HepG2 (cell line): ENCODE measurements around the gene EPM2A. TPM values are rescaled to one million over a fixed set of nuclear protein-coding genes. Genes with fewer than 3 reads are reported as not detected.
A peak's percentile ranks its signal among the peaks of the same experiment; 100 is the strongest.

ENCODE experiments used
- ATAC-seq: fragments of 200-7000 bp; cut with Tn5 transposase; 3 replicates; pipeline ENCODE4 v1.9.1; 2020; ENCODE audit warnings: mild to moderate bottlenecking, moderate library complexity
- BruUV-seq: library from RNA; stranded (reverse); fragments of 400-500 nt; replicated peaks from 2 replicates; lab custom pipeline; 2021; lab: Mats Ljungman, UMichigan
- CTCF ChIA-PET: fragments of 300-600 bp; formaldehyde crosslinking; extraction: SDS; loops from one replicate; lab custom pipeline; 2021; ENCODE audit warnings: low total read pairs, inconsistent platforms, low intra/inter-chr PET ratio; lab: Yijun Ruan, JAX
- POLR2A ChIA-PET: fragments of 350-600 bp; sonication (Branson Sonifier 250); formaldehyde crosslinking; loops from one replicate; lab custom pipeline; 2020; ENCODE audit warnings: antibody characterized with exemption, inconsistent platforms; lab: Yijun Ruan, JAX
- DNase-seq: peaks from one replicate; pipeline ENCODE4 v3.0.0-alpha.2; 2015; ENCODE audit warnings: low spot score
- FAIRE-seq: peaks from 3 replicates; lab custom pipeline; 2011; peaks lifted over from hg19 to GRCh38; lab: Jason Lieb, UNC
- H2AFZ ChIP-seq: one replicate; pipeline ENCODE4 v1.6.1; 2011; ENCODE audit warnings: low read length, inconsistent platforms
- H3K27ac ChIP-seq: fragments of 300-600 bp; 3 replicates; pipeline ENCODE4 v1.8.0; 2011; ENCODE audit warnings: mixed run types, mild to moderate bottlenecking, mixed read lengths, low read length, inconsistent platforms; ENCODE audit not compliant: insufficient read depth; ENCODE audit errors: extremely low read length
- H3K27me3 ChIP-seq, 2 experiments: fragments of 200-600 bp in 1 of 2; 2 replicates in 1 of 2; 3 replicates in 1 of 2; pipeline versions ENCODE4 v1.6.0 to v1.8.0; 2011; ENCODE audit warnings: low read length in 2 of 2, mild to moderate bottlenecking in 2 of 2, moderate library complexity in 2 of 2, inconsistent platforms in 1 of 2; ENCODE audit not compliant: insufficient read depth in 2 of 2, control insufficient read depth in 1 of 2
- H3K36me3 ChIP-seq, 2 experiments: fragments of 200-600 bp in 1 of 2; replicated peaks in 1 of 2; 2 replicates in 1 of 2; 3 replicates in 1 of 2; pipeline versions ENCODE4 v1.5.1 to v1.8.0; 2011; ENCODE audit warnings: low read length in 2 of 2, inconsistent platforms in 1 of 2; ENCODE audit not compliant: insufficient read depth in 2 of 2, control insufficient read depth in 1 of 2
- H3K4me1 ChIP-seq: 2 replicates; pipeline ENCODE4 v1.5.1; 2012; ENCODE audit warnings: low read length, inconsistent platforms; ENCODE audit not compliant: insufficient read depth
- H3K4me2 ChIP-seq: 2 replicates; pipeline ENCODE4 v1.6.0; 2011; ENCODE audit warnings: low read depth, low read length, inconsistent platforms
- H3K4me3 ChIP-seq, 3 experiments: fragments of 200-600 bp in 1 of 3; sonication (generic), shearing (Covaris generic) in 1 of 3; replicated peaks in 1 of 3; 2 replicates each; pipeline ENCODE4 v1.5.1; 2011 to 2016; ENCODE audit warnings: low read length in 3 of 3, inconsistent platforms in 2 of 3, low read depth in 2 of 3, mild to moderate bottlenecking in 2 of 3, control low read depth in 1 of 3, mixed read lengths in 1 of 3; ENCODE audit not compliant: insufficient read depth in 1 of 3
- H3K79me2 ChIP-seq: one replicate; pipeline ENCODE4 v1.6.1; 2011; ENCODE audit warnings: low read length, inconsistent platforms; ENCODE audit not compliant: insufficient read depth
- H3K9ac ChIP-seq: 2 replicates; pipeline ENCODE4 v1.6.0; 2011; ENCODE audit warnings: mild to moderate bottlenecking, low read depth, low read length, inconsistent platforms; ENCODE audit not compliant: insufficient read depth
- H3K9me3 ChIP-seq: 2 replicates; pipeline ENCODE4 v1.5.1; 2012; ENCODE audit warnings: mild to moderate bottlenecking, low read length
- H4K20me1 ChIP-seq: 2 replicates; pipeline ENCODE4 v1.6.0; 2011; ENCODE audit warnings: inconsistent platforms, mild to moderate bottlenecking, low read length, moderate library complexity; ENCODE audit not compliant: insufficient read depth
- TARDBP ChIP-seq: sonication (generic); formaldehyde crosslinking; IDR thresholded peaks from 2 replicates; pipeline ENCODE4 v1.8.0; 2022; ENCODE audit warnings: mild to moderate bottlenecking, missing genetic modification reagents
- ZBTB38 ChIP-seq: sonication (generic); formaldehyde crosslinking; IDR thresholded peaks from 2 replicates; pipeline ENCODE4 v1.5.1; 2020; ENCODE audit warnings: mild to moderate bottlenecking, missing genetic modification reagents
- ZNF350 ChIP-seq: sonication (generic); formaldehyde crosslinking; IDR thresholded peaks from 2 replicates; pipeline ENCODE4 v1.4.0; 2020; ENCODE audit warnings: mild to moderate bottlenecking, low read depth, missing genetic modification reagents, borderline replicate concordance
- WGBS: methylation state at CpG from one replicate; pipeline ENCODE4 v1.1.6; 2017; ENCODE audit warnings: low lambda C conversion rate; 5-methylcytosine and 5-hydroxymethylcytosine counted together
- in situ Hi-C: cut with HindIII; loops from 2 replicates; pipeline ENCODE4 v1.10.0; 2017; ENCODE audit warnings: low pct_unique_long_range_greater_than_20kb; ENCODE audit not compliant: extremely low pct_ligation_motif_present
- intact Hi-C: fragments of 100-400 bp; cut with micrococcal nuclease; formaldehyde crosslinking; loops from one replicate; pipeline ENCODE4 v1.10.0; 2022; ENCODE audit not compliant: unreplicated experiment
- polyA plus RNA-seq, 8 experiments: library from polyadenylated mRNA; depleted of rRNA in 3 of 8; stranded (reverse) in 7 of 8; unstranded in 1 of 8; fragments of >200 nt; fragmentation: Illumina TruSeq in 4 of 8; extraction: Trizol in 4 of 8; gene quantifications; 2 replicates each; pipeline versions ENCODE4 v1.2.1 to v1.2.3, GENCODE V29; 2011 to 2016; ENCODE audit warnings: low read depth in 4 of 8, missing spikeins in 1 of 8, mixed read lengths in 1 of 8; ENCODE audit not compliant: insufficient read depth in 1 of 8
- total RNA-seq, 5 experiments: library from RNA; depleted of rRNA; stranded (reverse); fragments of >200 nt; fragmentation: Illumina TruSeq; extraction: Trizol; gene quantifications; 2 replicates each; pipeline ENCODE4 v1.2.3, GENCODE V29; 2016; ENCODE audit warnings: low read depth in 1 of 5
- TF ChIP-seq, protein P1 (sequence below), 2 experiments: fragments of 450-650 bp in 1 of 2; sonication (generic) in 1 of 2; formaldehyde crosslinking in 1 of 2; IDR thresholded peaks; 2 replicates each; pipeline versions ENCODE4 v1.6.1 to v1.8.0; 2016 to 2022; ENCODE audit warnings: antibody characterized with exemption in 1 of 2, mild to moderate bottlenecking in 1 of 2, missing genetic modification reagents in 1 of 2
- TF ChIP-seq, protein P2 (sequence below): sonication (generic); formaldehyde crosslinking; IDR thresholded peaks from 2 replicates; pipeline ENCODE4 v1.5.1; 2020; ENCODE audit warnings: mild to moderate bottlenecking, missing genetic modification reagents, moderate library complexity
- TF ChIP-seq, protein P3 (sequence below): sonication (generic); formaldehyde crosslinking; IDR thresholded peaks from 2 replicates; pipeline ENCODE4 v1.4.0; 2020; ENCODE audit warnings: mild to moderate bottlenecking, missing genetic modification reagents

Gene EPM2A
- total and polyA plus RNA-seq, 2 of the 13 experiments (the other 11 are each of a cell fraction or from before 2014, with no cell fraction given), result 4.6 to 9.2 TPM

DNA sequence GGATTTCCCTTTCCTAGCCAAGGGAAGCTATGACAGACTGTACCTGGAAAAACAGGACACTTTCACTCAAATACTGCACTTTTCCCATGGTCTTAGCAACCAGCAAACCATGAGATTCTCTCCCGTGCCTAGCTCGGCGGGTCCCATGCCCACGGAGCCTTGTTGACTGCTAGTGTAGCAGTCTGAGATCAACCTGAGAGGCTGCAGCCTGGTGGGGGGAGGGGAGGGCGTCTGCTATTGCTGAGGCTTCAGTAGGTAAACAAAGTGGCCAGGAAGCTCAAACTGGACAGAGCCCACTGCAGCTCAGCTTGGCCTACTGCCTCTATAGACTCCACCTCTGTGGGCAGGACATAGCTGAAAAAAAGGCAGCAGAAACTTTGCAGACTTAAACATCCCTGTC is 61.8 kb downstream of the EPM2A start:
- 72% methylated on average over 5 of the region's 5 CpGs for WGBS
- no TSS peak for BruUV-seq
- no peak for FAIRE-seq
- TF ChIP-seq ZNF350 (CRISPR knock-in tag), result peak; percentile 45; the same call in 1 of the 2 replicates
- TF ChIP-seq, protein P1, sequence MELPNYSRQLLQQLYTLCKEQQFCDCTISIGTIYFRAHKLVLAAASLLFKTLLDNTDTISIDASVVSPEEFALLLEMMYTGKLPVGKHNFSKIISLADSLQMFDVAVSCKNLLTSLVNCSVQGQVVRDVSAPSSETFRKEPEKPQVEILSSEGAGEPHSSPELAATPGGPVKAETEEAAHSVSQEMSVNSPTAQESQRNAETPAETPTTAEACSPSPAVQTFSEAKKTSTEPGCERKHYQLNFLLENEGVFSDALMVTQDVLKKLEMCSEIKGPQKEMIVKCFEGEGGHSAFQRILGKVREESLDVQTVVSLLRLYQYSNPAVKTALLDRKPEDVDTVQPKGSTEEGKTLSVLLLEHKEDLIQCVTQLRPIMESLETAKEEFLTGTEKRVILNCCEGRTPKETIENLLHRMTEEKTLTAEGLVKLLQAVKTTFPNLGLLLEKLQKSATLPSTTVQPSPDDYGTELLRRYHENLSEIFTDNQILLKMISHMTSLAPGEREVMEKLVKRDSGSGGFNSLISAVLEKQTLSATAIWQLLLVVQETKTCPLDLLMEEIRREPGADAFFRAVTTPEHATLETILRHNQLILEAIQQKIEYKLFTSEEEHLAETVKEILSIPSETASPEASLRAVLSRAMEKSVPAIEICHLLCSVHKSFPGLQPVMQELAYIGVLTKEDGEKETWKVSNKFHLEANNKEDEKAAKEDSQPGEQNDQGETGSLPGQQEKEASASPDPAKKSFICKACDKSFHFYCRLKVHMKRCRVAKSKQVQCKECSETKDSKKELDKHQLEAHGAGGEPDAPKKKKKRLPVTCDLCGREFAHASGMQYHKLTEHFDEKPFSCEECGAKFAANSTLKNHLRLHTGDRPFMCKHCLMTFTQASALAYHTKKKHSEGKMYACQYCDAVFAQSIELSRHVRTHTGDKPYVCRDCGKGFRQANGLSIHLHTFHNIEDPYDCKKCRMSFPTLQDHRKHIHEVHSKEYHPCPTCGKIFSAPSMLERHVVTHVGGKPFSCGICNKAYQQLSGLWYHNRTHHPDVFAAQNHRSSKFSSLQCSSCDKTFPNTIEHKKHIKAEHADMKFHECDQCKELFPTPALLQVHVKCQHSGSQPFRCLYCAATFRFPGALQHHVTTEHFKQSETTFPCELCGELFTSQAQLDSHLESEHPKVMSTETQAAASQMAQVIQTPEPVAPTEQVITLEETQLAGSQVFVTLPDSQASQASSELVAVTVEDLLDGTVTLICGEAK (IDR thresholded peaks at IDR 0.05), result no peak
- TF ChIP-seq, protein P1 (CRISPR knock-in tag; IDR thresholded peaks at IDR 0.05), result no peak
- TF ChIP-seq, protein P2, sequence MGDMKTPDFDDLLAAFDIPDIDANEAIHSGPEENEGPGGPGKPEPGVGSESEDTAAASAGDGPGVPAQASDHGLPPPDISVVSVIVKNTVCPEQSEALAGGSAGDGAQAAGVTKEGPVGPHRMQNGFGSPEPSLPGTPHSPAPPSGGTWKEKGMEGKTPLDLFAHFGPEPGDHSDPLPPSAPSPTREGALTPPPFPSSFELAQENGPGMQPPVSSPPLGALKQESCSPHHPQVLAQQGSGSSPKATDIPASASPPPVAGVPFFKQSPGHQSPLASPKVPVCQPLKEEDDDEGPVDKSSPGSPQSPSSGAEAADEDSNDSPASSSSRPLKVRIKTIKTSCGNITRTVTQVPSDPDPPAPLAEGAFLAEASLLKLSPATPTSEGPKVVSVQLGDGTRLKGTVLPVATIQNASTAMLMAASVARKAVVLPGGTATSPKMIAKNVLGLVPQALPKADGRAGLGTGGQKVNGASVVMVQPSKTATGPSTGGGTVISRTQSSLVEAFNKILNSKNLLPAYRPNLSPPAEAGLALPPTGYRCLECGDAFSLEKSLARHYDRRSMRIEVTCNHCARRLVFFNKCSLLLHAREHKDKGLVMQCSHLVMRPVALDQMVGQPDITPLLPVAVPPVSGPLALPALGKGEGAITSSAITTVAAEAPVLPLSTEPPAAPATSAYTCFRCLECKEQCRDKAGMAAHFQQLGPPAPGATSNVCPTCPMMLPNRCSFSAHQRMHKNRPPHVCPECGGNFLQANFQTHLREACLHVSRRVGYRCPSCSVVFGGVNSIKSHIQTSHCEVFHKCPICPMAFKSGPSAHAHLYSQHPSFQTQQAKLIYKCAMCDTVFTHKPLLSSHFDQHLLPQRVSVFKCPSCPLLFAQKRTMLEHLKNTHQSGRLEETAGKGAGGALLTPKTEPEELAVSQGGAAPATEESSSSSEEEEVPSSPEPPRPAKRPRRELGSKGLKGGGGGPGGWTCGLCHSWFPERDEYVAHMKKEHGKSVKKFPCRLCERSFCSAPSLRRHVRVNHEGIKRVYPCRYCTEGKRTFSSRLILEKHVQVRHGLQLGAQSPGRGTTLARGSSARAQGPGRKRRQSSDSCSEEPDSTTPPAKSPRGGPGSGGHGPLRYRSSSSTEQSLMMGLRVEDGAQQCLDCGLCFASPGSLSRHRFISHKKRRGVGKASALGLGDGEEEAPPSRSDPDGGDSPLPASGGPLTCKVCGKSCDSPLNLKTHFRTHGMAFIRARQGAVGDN (CRISPR knock-in tag), result peak; percentile 22; the same call in 1 of the 2 replicates
- TF ChIP-seq, protein P3, sequence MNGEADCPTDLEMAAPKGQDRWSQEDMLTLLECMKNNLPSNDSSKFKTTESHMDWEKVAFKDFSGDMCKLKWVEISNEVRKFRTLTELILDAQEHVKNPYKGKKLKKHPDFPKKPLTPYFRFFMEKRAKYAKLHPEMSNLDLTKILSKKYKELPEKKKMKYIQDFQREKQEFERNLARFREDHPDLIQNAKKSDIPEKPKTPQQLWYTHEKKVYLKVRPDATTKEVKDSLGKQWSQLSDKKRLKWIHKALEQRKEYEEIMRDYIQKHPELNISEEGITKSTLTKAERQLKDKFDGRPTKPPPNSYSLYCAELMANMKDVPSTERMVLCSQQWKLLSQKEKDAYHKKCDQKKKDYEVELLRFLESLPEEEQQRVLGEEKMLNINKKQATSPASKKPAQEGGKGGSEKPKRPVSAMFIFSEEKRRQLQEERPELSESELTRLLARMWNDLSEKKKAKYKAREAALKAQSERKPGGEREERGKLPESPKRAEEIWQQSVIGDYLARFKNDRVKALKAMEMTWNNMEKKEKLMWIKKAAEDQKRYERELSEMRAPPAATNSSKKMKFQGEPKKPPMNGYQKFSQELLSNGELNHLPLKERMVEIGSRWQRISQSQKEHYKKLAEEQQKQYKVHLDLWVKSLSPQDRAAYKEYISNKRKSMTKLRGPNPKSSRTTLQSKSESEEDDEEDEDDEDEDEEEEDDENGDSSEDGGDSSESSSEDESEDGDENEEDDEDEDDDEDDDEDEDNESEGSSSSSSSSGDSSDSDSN (CRISPR knock-in tag), result no peak
- TF ChIP-seq ZBTB38 (CRISPR knock-in tag), result peak; percentile 64; the same call in 1 of the 2 replicates
- no peak for TF ChIP-seq TARDBP

More for the DNA sequence above, 61.8 kb downstream of the EPM2A start:
- Histone ChIP-seq H3K4me3 (no peak overlapping the region), H3K27ac (no peak overlapping the region), H3K9me3 (no peaks in the 10 kb centered on the region), H4K20me1 (no peaks in the 10 kb centered on the region), H3K4me1 (peaks cover 10% of the 10 kb centered on the region), H3K27me3 (no peaks in the 10 kb centered on the region), H3K9ac (no peak overlapping the region), H3K4me2 (no peak overlapping the region), H3K36me3 (no peaks in the 10 kb centered on the region), H3K79me2 (no peaks in the 10 kb centered on the region), H2AFZ (no peak overlapping the region)
- intact Hi-C loops (no loop called here), in situ Hi-C loops (no loop called here)
- CTCF ChIA-PET, result no interaction called here
- ATAC-seq (peak; percentile 71), DNase-seq (peak; percentile 21)
- POLR2A ChIA-PET, result no interaction called here
